CD4-positive, alpha-beta T cell treated with Interferon gamma for 1 hour (primary cell): ENCODE measurements around the gene MAD2L1BP.
A peak's percentile ranks its signal among the peaks of the same experiment; 100 is the strongest.
"Not testable (repeated sequence)": the region's sequence is repeated elsewhere in the genome, so short reads cannot be mapped to it uniquely, and the experiment has no call there.

Source experiments
- DNase-seq: peaks from one replicate; pipeline ENCODE4 v3.0.0-alpha.2; 2020

The MAD2L1BP gene, protein sequence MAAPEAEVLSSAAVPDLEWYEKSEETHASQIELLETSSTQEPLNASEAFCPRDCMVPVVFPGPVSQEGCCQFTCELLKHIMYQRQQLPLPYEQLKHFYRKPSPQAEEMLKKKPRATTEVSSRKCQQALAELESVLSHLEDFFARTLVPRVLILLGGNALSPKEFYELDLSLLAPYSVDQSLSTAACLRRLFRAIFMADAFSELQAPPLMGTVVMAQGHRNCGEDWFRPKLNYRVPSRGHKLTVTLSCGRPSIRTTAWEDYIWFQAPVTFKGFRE

GRCh38 chr6:43635387-43636307 lies at the start of gene MAD2L1BP:
TSS of gene MAD2L1BP (plus strand) at chr6:43635840. CDS start at chr6:43635876, 36 bp downstream.
- peak; percentile 73 for DNase-seq

DNA sequence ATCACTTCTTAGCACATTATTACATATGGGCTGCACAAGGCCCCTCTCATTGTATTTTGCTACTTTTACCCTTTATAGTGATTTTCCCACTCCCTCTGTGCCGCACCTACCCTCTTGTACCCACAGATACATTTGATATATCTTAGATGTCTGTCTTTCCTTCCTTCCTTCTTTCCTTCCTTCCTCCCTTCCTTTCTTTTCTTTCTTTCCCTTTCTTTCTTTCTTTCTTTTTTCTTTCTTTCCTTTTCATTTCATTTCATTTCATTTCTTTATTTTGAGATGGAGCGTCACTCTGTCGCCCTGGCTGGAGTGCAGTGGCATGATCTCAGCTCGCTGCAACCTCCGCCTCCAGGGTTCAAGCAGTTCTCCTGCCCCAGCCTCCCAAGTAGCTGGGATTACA lies 47.4 kb upstream of the MAD2L1BP start:
- no peak for DNase-seq

DNA sequence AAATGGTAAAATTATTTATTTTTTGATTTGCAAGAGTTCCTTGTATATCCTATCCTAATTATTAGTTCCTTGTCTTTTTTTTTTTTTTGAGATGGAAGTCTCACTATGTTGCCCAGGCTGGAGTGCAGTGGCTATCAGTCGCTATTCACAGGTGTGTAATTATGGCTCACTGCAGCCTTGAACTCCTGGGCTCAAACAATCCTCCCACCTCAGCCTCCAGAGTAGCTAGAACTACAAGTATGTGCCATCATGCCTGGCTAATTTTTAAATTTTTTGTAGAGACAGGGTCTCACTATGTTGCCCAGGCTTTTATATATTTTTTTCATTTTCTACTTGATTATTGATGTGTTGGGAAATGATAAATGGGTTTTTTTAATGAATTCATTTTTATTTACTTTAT lies 46.1 kb upstream of the MAD2L1BP start:
- not testable (repeated sequence) for DNase-seq

DNA sequence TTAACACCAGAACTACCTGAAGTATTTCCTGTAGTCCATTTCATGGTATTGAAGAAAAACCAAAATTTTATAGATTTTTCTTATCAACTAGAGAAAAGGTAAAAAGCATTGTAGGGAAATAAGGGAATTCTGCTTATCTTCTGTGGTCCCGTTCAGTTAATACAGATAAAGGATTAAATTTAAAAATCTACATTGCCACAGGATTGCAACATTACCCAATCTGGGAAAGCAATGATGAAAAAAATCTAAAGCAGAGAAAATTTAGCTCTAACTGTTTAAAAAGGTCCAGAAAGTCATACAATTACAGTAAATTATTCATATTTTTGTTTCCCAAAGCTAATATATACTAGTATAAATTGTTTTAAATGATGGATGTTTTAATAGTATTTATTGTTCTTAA lies 41.7 kb upstream of the MAD2L1BP start:
- no peak for DNase-seq

DNA sequence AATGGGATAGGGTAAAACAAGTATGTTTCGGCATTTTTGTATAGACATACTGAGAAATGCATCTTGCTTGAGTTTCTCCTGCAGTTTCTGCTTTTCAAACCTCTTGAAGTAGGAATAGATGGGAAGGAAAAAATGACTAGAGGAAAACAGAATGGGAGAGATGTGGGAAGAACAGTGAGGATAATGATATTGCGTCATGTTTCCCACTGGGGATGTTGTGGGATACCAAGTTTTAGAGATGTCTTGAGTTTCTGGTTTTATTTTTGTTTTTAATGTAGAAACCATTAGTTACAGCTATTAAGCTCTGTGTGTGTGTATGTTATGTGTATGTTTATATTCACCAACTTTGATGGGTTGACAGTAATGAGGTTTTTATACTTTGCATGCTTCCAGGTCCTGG lies 35.0 kb upstream of the MAD2L1BP start:
- DNase-seq, result no peak

DNA sequence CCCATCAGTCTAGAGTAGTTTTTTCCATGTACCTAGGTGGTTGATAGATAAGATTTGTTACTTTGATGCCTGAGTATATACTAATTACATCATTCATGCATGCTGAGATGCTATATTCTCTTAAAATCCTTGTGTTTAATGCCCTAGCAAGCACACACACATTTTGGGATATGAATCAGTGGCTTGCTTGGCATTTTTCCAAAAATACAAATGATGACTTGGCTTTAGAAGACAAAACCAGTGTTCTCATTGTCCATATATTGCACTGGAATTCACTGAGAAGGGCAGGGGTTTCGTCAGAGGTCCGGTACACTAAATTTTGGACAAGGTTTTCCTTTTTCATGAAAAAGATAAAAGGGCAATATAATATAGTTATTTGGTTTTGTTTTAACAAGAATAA lies 31.5 kb upstream of the MAD2L1BP start:
- DNase-seq, result no peak

DNA sequence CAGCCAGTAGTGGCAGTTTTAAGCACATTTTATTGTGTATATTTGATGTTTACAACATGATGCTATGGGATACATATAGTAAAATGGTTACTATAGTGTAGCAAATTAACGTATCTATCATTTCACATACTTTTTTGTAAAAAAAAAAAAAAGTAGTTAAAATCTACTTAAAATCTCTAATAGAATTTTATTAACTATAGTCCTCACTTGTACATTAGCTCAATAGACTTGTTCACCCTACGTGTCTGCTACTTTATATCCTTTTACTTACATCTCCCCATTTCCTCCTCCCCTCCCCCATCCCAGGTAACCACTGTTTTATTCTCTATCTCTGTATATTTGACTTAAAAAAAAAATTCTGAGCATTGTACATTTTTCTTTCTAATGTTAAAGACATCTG lies 29.6 kb upstream of the MAD2L1BP start:
- DNase-seq, result no peak

DNA sequence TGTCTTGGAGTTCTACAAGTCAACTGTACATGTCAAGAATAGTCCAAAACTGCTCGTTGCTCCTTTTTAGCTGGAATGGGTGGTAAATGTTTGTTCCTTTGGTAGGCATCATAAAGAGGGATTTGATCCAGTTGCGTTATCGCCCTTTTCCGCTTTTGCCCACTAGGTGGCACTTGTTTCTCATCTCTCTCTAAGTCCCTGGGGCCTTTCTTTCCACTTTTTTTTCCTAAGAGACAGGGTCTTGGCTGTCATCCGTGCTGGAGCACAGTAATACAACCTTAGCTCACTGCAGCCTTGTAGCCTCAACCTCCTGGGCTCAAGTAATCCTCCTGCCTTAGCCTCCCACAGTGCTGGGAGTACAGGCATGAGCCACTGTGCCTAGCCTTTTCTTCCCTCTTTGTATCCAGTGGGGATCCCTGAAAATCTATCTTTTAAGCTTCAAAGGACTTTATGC lies 27.3 kb upstream of the MAD2L1BP start:
- peak; percentile 34 for DNase-seq

DNA sequence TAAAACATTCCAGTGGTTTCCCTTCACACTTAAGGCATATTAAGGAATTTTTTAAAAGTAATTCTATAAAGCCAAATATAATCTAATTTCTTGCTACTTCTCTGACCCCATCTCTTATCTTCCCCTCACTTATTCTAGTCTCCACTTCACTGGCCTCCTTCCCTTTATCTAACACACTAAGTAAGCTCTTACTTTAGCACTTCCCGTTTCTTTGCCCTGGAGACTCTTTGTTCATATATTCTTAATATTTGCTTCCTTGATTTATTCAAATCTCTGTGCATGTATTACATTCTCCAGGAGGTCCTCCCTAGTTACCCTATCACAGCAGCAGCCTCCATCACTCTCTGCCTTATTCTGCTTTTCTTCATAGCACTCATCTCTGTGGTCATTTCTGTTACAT lies 26.8 kb upstream of the MAD2L1BP start:
- no peak for DNase-seq

DNA sequence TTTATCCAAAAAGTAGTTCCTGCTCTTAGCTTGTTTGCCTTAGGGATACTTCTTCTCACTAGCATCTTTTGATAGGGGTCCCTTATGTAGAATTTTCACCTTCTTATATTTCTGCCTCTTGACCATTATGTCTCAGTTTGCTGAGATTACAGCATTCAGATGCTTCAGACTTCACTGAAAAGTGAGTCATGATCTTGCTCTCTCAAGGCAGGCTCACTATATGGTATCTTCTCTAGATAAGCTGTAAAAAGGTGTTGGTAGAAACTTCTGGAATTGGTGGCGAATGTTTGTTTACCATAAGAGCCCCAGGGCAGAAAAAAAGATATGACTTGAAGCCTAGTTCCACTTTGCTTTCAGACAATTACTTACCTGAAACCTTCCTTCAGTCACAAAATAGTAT lies 26.2 kb upstream of the MAD2L1BP start:
- DNase-seq, result no peak

DNA sequence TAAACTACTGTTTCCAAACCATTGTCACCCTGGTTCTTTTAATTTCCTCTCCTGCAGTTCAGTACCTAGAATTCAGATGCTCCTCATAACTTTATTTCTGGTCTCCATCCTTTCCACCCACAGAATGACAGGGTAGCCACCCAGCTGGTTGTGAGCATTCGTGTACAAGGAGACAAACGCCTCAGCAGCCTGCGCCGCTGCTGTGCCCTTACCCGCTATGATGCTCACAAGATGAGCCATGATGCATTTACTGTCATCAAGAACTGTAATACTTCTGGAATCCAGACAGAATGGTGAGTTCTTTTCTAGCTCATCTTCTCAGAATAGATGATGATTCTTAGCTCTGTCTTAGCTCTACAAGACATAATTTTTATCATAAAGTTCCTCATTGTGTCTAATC lies 25.2 kb upstream of the MAD2L1BP start:
- DNase-seq, result no peak

GRCh38 chr6:43613721-43614395 lies 21.8 kb upstream of the MAD2L1BP start:
- no peak for DNase-seq

- DNase-seq, result no peak
Measured at GRCh38 chr6:43614396-43614730, 21.3 kb upstream of the MAD2L1BP start.

GRCh38 chr6:43616725-43617472 lies 18.7 kb upstream of the MAD2L1BP start:
- DNase-seq, result no peak

- no peak for DNase-seq
Measured at GRCh38 chr6:43621078-43621835, 14.4 kb upstream of the MAD2L1BP start.

DNA sequence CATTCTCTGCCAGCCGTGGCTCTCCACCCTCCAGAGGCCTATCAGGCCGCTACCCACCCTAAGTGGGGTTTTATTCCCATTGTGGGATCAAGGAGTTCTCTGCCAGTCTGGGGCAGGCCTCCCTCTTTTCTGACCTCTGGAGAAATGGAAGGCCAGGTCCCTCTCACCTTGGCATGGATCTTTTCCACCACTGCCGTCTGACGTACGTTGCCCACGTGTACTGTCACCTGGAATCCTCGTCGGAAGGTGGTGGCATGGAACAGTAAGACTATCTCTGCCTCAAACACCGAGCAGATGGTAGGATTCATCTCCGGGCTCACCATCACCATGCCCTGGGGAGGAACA lies 13.8 kb upstream of the MAD2L1BP start:
- DNase-seq, result no peak

- DNase-seq, result no peak
Measured at GRCh38 chr6:43622541-43622940, 13.1 kb upstream of the MAD2L1BP start.

- no peak for DNase-seq
Measured at GRCh38 chr6:43623880-43624785, 11.5 kb upstream of the MAD2L1BP start.

- no peak for DNase-seq
Measured at GRCh38 chr6:43624786-43625288, 10.8 kb upstream of the MAD2L1BP start.

DNA sequence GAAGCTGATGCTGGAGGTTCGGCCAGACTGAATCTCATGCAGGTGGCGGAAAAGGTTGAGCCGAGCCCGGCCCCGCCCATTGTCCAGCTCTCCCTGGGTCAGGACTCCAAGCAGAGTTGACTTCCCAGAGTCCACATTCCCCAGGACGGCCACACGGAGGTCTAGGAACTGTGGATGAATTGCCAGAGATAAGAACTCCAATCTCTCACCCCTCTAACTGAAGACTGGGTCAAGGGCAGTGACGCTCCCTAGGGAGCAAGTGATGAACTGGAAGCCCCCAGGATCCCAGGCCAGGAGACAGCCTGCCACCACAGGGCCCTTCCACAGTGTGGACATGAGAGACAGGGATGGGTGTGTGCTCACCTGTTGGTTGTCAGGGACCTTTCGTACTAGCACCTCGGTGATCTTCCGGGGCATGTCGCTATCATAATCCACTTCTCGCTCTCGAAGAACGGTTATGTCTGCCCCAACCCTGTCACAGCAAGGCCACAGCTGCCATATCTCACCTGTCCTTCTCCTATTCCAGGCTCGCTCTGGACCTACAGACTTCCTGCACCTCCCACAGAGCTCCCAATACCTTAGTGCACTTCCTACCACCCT lies 10.1 kb upstream of the MAD2L1BP start:
- no peak for DNase-seq
